ENCODE data around the gene IGF1R.

DNA sequence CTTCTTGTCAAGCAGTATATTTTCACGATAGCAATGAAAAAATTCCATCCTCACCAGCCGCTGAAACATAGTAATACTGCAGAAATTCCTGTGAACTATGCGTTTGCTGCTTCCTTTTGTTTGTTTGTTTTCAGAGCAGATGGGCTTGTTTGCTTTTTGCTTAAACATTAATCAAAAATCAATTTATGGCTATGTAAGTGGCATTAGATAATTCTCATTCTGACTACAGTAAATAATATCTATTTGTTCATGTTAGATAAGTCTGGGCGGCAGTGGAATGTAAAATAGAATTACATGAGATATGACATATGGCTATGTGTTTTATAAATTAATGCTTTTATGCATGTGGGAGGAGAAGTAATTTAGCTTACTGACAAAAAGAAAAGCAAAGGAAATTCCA lies 195.5 kb downstream of the IGF1R start:
- TF ChIP-seq POLR2A (IDR thresholded peaks at IDR 0.05) (no peak), CTCF (IDR thresholded peaks at IDR 0.05) (no peak)
